ENCODE results near the gene PTRH1. TPM values are rescaled to one million over a fixed set of nuclear protein-coding genes. Genes with fewer than 3 reads are reported as not detected.

The PTRH1 gene
- total RNA-seq, 3 donors from 2014 or later, result 19.0 to 26.2 (median 23.3) TPM

- TF ChIP-seq POLR2AphosphoS5 (IDR thresholded peaks at IDR 0.05) (no peak), CTCF (IDR thresholded peaks at IDR 0.05) (no peak), POLR2A (IDR thresholded peaks at IDR 0.05) (no peak)
- intact Hi-C loops (cut with DNase I; ENCODE audit: low total_unique reads), result no loop called here
- H3K27me3 ChIP-seq, result no peaks in the 10 kb centered on the region
- H3K4me3 ChIP-seq, result no peak overlapping the region
- peak overlapping the region in 1 of 2 donors; percentile 84 for H3K27ac ChIP-seq
- DNase-seq (ENCODE audit: low spot score in 2 of 2), result no peak
- no peaks in the 10 kb centered on the region for H3K36me3 ChIP-seq
- H3K9me3 ChIP-seq, result no peaks in the 10 kb centered on the region
- H3K4me1 ChIP-seq, result no peaks in the 10 kb centered on the region
Measured at GRCh38 chr9:127667127-127667844, 48.2 kb downstream of the PTRH1 start.

GRCh38 chr9:127664678-127665507, 50.6 kb downstream of the PTRH1 start:
- Histone ChIP-seq H3K9me3 (no peaks in the 10 kb centered on the region), H3K36me3 (no peaks in the 10 kb centered on the region), H3K4me1 (no peaks in the 10 kb centered on the region), H3K27me3 (no peaks in the 10 kb centered on the region), H3K27ac (peak overlapping the region; percentile 36 to 84), H3K4me3 (no peak overlapping the region)
- DNase-seq (ENCODE audit: low spot score in 2 of 2), result no peak
- TF ChIP-seq CTCF (IDR thresholded peaks at IDR 0.05) (no peak), POLR2AphosphoS5 (IDR thresholded peaks at IDR 0.05) (no peak), POLR2A (IDR thresholded peaks at IDR 0.05) (no peak)
- intact Hi-C loops (cut with DNase I; ENCODE audit: low total_unique reads), result no loop called here

- Histone ChIP-seq H3K36me3 (no peaks in the 10 kb centered on the region), H3K4me1 (no peaks in the 10 kb centered on the region), H3K4me3 (no peak overlapping the region), H3K27me3 (no peaks in the 10 kb centered on the region), H3K9me3 (no peaks in the 10 kb centered on the region), H3K27ac (peak overlapping the region; percentile 36 to 84)
- no peak for DNase-seq (ENCODE audit: low spot score in 2 of 2)
- intact Hi-C loops (cut with DNase I; ENCODE audit: low total_unique reads), result no loop called here
- TF ChIP-seq POLR2A (IDR thresholded peaks at IDR 0.05) (no peak), CTCF (IDR thresholded peaks at IDR 0.05) (no peak), POLR2AphosphoS5 (IDR thresholded peaks at IDR 0.05) (no peak)
Measured at GRCh38 chr9:127664324-127664677, 51.2 kb downstream of the PTRH1 start.

Other genes starting within 250 kb of the PTRH1 start
- gene STXBP1, start 103.4 kb downstream of the PTRH1 start, total RNA-seq, result 10 to 100 TPM; 19.0 to 45.9 (median 43.2) TPM
- gene CFAP157, start 8.7 kb downstream of the PTRH1 start, total RNA-seq, result 1 to 10 TPM in 2 of 3 donors, not detected in 1; 2.0 TPM
- gene TTC16, start 416 bp upstream of the PTRH1 start, total RNA-seq, result under 1 TPM; under 0.01 to 0.59 (median 0.16) TPM
- 10 to 100 TPM in 1 of 3 donors, 1 to 10 TPM in 2; 9.5 to 16.7 (median 9.6) TPM for gene TOR2A, start 19.6 kb upstream of the PTRH1 start, total RNA-seq
- 10 to 100 TPM in 1 of 3 donors, 1 to 10 TPM in 2; 6.0 to 15.4 (median 6.9) TPM for gene SH2D3C, start 63.0 kb upstream of the PTRH1 start, total RNA-seq
- 10 to 100 TPM; 60.0 to 70.4 (median 63.9) TPM for gene CDK9, start 70.4 kb upstream of the PTRH1 start, total RNA-seq
- gene FPGS, start 87.2 kb upstream of the PTRH1 start, total RNA-seq, result 100 to 1,000 TPM in 1 of 3 donors, 10 to 100 TPM in 2; 56.3 to 108 (median 78.6) TPM
- gene ENG, start 139.0 kb upstream of the PTRH1 start, total RNA-seq, result 10 to 100 TPM; 21.5 to 50.8 (median 30.9) TPM
- gene AK1, start 162.0 kb upstream of the PTRH1 start, total RNA-seq, result 10 to 100 TPM; 23.5 to 30.2 (median 23.6) TPM
- gene ST6GALNAC6, start 183.9 kb upstream of the PTRH1 start, total RNA-seq, result 100 to 1,000 TPM in 2 of 3 donors, 10 to 100 TPM in 1; 61.5 to 175 (median 103) TPM
- 10 to 100 TPM; 17.6 to 44.6 (median 24.0) TPM for gene ST6GALNAC4, start 201.4 kb upstream of the PTRH1 start, total RNA-seq
- gene PIP5KL1, start 215.1 kb upstream of the PTRH1 start, total RNA-seq, result 10 to 100 TPM in 1 of 3 donors, 1 to 10 TPM in 2; 2.2 to 10.1 (median 5.2) TPM
- 10 to 100 TPM; 10.6 to 17.4 (median 17.1) TPM for gene DPM2, start 222.2 kb upstream of the PTRH1 start, total RNA-seq